NB4 (cell line): ENCODE measurements around the gene TBC1D25.
"Not testable (repeated sequence)": the region's sequence is repeated elsewhere in the genome, so short reads cannot be mapped to it uniquely, and the experiment has no call there.

Experiments used
- CTCF ChIP-seq: IDR thresholded peaks from one replicate; pipeline ENCODE4 v1.5.1; 2012; ENCODE audit warnings: low read depth, low read length
- MAX ChIP-seq: IDR thresholded peaks from 2 replicates; pipeline ENCODE4 v1.6.1; 2011; ENCODE audit warnings: low read depth, low read length
- POLR2A ChIP-seq: IDR thresholded peaks from 2 replicates; pipeline ENCODE4 v1.6.1; 2011; ENCODE audit warnings: mild to moderate bottlenecking; ENCODE audit not compliant: insufficient read length; ENCODE audit errors: extremely low read depth

DNA sequence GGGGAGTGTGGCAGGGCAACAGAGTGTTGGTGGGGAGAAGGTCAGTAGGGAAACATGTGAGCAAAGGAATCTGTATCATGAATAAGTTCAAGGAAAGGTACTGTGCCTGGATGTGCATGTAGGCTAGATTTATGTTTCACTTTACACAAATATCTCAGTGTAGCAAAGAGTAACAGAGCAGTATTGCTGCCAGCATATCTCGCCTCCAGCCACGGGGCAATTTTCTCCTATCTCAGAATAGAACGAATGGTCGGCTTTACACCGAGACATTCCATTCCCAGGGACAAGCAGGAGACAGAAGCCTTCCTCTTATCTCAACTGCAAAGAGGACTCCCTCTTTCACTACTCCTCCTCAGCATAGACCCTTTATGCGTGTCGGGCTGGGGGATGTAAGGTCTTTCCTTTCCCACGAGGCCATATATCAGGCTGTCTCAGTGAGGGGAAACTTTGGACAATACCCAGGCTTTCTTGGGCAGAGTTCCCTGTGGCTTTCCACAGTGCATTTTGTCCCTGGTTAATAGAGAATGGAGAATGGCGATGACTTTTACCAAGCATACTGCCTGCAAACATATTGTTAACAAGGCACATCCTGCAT lies 16.3 kb downstream of the TBC1D25 start:
- not testable (repeated sequence) for TF ChIP-seq CTCF, POLR2A, MAX
